Lower leg skin (tissue), 3 donors: Measurements from ENCODE around the gene DNMT3B.

Source experiments
- CTCF ChIP-seq, 3 donors: fragments of 450-650 bp; IDR thresholded peaks; one replicate each; pipeline ENCODE4 v1.5.1; 2016; ENCODE audit warnings: antibody characterized with exemption in 3 of 3, mild to moderate bottlenecking in 3 of 3, moderate library complexity in 2 of 3
- POLR2A ChIP-seq, 2 donors: fragments of 450-650 bp; IDR thresholded peaks; one replicate each; pipeline ENCODE4 v1.6.1; 2016 to 2017; ENCODE audit warnings: antibody characterized with exemption in 2 of 2, mild to moderate bottlenecking in 1 of 2, moderate library complexity in 1 of 2

DNA sequence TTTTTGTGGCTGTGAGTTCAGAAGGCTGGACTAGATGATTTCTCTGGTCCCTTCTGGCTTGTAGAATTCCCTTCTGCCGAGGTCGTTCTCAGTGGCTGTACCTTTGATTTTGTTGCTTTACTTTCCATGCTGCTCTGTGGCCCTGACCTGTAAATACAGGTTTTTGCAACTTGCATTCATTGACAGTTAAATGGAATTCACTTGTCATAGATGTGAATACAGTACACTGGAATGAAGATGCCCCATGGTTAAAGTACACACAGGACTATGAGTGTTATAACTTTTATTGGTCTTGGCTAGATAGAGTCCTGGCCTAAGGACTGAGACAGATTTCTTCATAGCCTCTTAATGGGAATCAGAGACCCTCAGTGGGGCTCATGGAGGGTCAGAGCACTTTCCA, 83.6 kb downstream of the DNMT3B start:
- no peak for TF ChIP-seq CTCF (IDR thresholded peaks at IDR 0.05)
- no peak for TF ChIP-seq POLR2A (IDR thresholded peaks at IDR 0.05)
